OCI-LY3 (cell line): ENCODE measurements around the gene ZNF175.
A peak's percentile ranks its signal among the peaks of the same experiment; 100 is the strongest.

ENCODE experiments used
- H2AFZ ChIP-seq: fragments of 200-600, 300-600 bp; shearing (Covaris generic); 2 replicates; pipeline ENCODE4 v1.6.0; 2014; ENCODE audit warnings: antibody characterized with exemption, low read depth, low read length
- H3K27ac ChIP-seq: fragments of 200-600, 300-600 bp; sonication (generic); 2 replicates; pipeline ENCODE4 v1.5.1; 2014; ENCODE audit warnings: mild to moderate bottlenecking, low read length, moderate library complexity, mixed read lengths
- H3K27me3 ChIP-seq: fragments of 200-600, 300-600 bp; sonication (generic); 2 replicates; pipeline ENCODE4 v1.6.1; 2014; ENCODE audit warnings: low read depth, low read length, mixed read lengths
- H3K36me3 ChIP-seq: fragments of 200-600, 300-600 bp; sonication (generic); replicated peaks from 2 replicates; pipeline ENCODE3; 2014; ENCODE audit warnings: low read depth, low read length, mixed read lengths
- H3K4me1 ChIP-seq: fragments of 300-600, 200-600 bp; sonication (generic); 2 replicates; pipeline ENCODE4 v1.6.1; 2014; ENCODE audit warnings: low read length, mixed read lengths
- H3K4me2 ChIP-seq: fragments of 200-600, 300-600 bp; sonication (generic); 2 replicates; pipeline ENCODE4 v1.6.1; 2014; ENCODE audit warnings: low read length, mixed read lengths
- H3K4me3 ChIP-seq: fragments of 300-600, 200-600 bp; sonication (generic); 2 replicates; pipeline ENCODE4 v1.5.1; 2014; ENCODE audit warnings: antibody characterized with exemption, mild to moderate bottlenecking, low read length, moderate library complexity
- H3K79me2 ChIP-seq: fragments of 300-600, 200-600 bp; shearing (Covaris generic); 2 replicates; pipeline ENCODE4 v1.6.1; 2014; ENCODE audit warnings: mild to moderate bottlenecking, low read length, mixed read lengths
- H3K9ac ChIP-seq: fragments of 300-600, 200-600 bp; shearing (Covaris generic); 2 replicates; pipeline ENCODE4 v1.6.0; 2014; ENCODE audit warnings: mild to moderate bottlenecking, low read length, moderate library complexity
- H3K9me3 ChIP-seq: fragments of 200-600, 300-600 bp; shearing (Covaris generic); 2 replicates; pipeline ENCODE4 v1.6.1; 2014; ENCODE audit warnings: low read length, mixed read lengths; ENCODE audit not compliant: insufficient read depth
- H4K20me1 ChIP-seq: fragments of 200-600, 300-600 bp; sonication (generic); 2 replicates; pipeline ENCODE4 v1.6.1; 2016; ENCODE audit warnings: low read length, mixed read lengths; ENCODE audit not compliant: insufficient read depth
- CTCF ChIP-seq: fragments of 200-600, 300-600 bp; sonication (generic); IDR thresholded peaks from 2 replicates; pipeline ENCODE4 v1.5.1; 2014; ENCODE audit warnings: antibody characterized with exemption, low read length, low read depth
- EZH2phosphoT487 ChIP-seq: fragments of 200-600 bp; shearing (Covaris generic); IDR thresholded peaks from 2 replicates; pipeline ENCODE4 v1.6.1; 2018; ENCODE audit warnings: antibody characterized with exemption, mixed run types, low read depth

Gene ZNF175

GRCh38 chr19:51525651-51526050, 45.4 kb upstream of the ZNF175 start:
- H3K27ac ChIP-seq, result no peak overlapping the region
- H3K4me3 ChIP-seq, result no peak overlapping the region
- no peaks in the 10 kb centered on the region for H3K36me3 ChIP-seq
- H4K20me1 ChIP-seq, result no peaks in the 10 kb centered on the region
- H3K9ac ChIP-seq, result no peak overlapping the region
- H3K4me1 ChIP-seq, result no peaks in the 10 kb centered on the region
- peaks cover 65% of the 10 kb centered on the region for H3K27me3 ChIP-seq
- H3K79me2 ChIP-seq, result no peaks in the 10 kb centered on the region
- TF ChIP-seq EZH2phosphoT487 (no peak), CTCF (no peak)
- H3K4me2 ChIP-seq, result no peak overlapping the region
- no peaks in the 10 kb centered on the region for H3K9me3 ChIP-seq
- no peak overlapping the region for H2AFZ ChIP-seq

GRCh38 chr19:51529301-51529700, 41.8 kb upstream of the ZNF175 start:
- no peak overlapping the region for H3K4me2 ChIP-seq
- H2AFZ ChIP-seq, result no peak overlapping the region
- peaks cover 74% of the 10 kb centered on the region for H3K27me3 ChIP-seq
- H3K9ac ChIP-seq, result no peak overlapping the region
- H3K4me1 ChIP-seq, result peaks cover 15% of the 10 kb centered on the region
- H3K9me3 ChIP-seq, result no peaks in the 10 kb centered on the region
- H3K4me3 ChIP-seq, result no peak overlapping the region
- TF ChIP-seq CTCF, result no peak
- no peak for TF ChIP-seq EZH2phosphoT487
- no peaks in the 10 kb centered on the region for H3K79me2 ChIP-seq
- no peaks in the 10 kb centered on the region for H4K20me1 ChIP-seq
- H3K27ac ChIP-seq, result no peak overlapping the region
- H3K36me3 ChIP-seq, result no peaks in the 10 kb centered on the region

GRCh38 chr19:51530616-51531015, 40.5 kb upstream of the ZNF175 start:
- H3K27ac ChIP-seq, result no peak overlapping the region
- no peak overlapping the region for H3K9ac ChIP-seq
- H2AFZ ChIP-seq, result no peak overlapping the region
- H3K4me2 ChIP-seq, result no peak overlapping the region
- no peak overlapping the region for H3K4me3 ChIP-seq
- H3K4me1 ChIP-seq, result peaks cover 25% of the 10 kb centered on the region
- H4K20me1 ChIP-seq, result no peaks in the 10 kb centered on the region
- TF ChIP-seq CTCF (no peak), EZH2phosphoT487 (no peak)
- H3K79me2 ChIP-seq, result no peaks in the 10 kb centered on the region
- no peaks in the 10 kb centered on the region for H3K9me3 ChIP-seq
- no peaks in the 10 kb centered on the region for H3K36me3 ChIP-seq
- H3K27me3 ChIP-seq, result peaks cover 71% of the 10 kb centered on the region

- peak within 1 kb of the TSS; percentile 20; the same call in 1 of the 2 replicates for H3K27ac ChIP-seq
- peaks cover 64% of the 10 kb centered on the region for H3K27me3 ChIP-seq
- peak within 1 kb of the TSS; percentile 56 for H3K9ac ChIP-seq
- H3K4me3 ChIP-seq, result peak within 1 kb of the TSS; percentile 77
- H2AFZ ChIP-seq, result peak within 1 kb of the TSS; percentile 75
- H3K36me3 ChIP-seq, result no peaks in the 10 kb centered on the region
- H3K79me2 ChIP-seq, result no peaks in the 10 kb centered on the region
- peaks cover 34% of the 10 kb centered on the region for H3K4me1 ChIP-seq
- H3K4me2 ChIP-seq, result peak within 1 kb of the TSS; percentile 91
- TF ChIP-seq EZH2phosphoT487, result no peak
- no peaks in the 10 kb centered on the region for H4K20me1 ChIP-seq
- H3K9me3 ChIP-seq, result no peaks in the 10 kb centered on the region
Observed at GRCh38 chr19:51531349-51532315, 39.5 kb upstream of the ZNF175 start, which contains the start of gene SIGLEC6. SIGLEC6 (minus strand) TSS chr19:51531670; CDS start chr19:51531648, 22 bp downstream.
